Activated naive CD8-positive, alpha-beta T cell treated with anti-CD3 and anti-CD28 coated beads, Interleukin-2, amount 50 U/mL, for 24 hours (primary cell): ENCODE data around the gene LGALS12.
A peak's percentile ranks its signal among the peaks of the same experiment; 100 is the strongest.

ENCODE experiments used
- ATAC-seq: fragments of 150-1000 bp; cut with Tn5 transposase; one replicate; pipeline ENCODE4 v1.10.0; 2021
- DNase-seq: peaks from one replicate; pipeline ENCODE4 v3.0.0; 2021
- H3K27ac Mint-ChIP-seq: one replicate; pipeline ENCODE4 v1.8.0; 2021; ENCODE audit warnings: mild to moderate bottlenecking, mixed read lengths
- H3K27me3 Mint-ChIP-seq: one replicate; pipeline ENCODE4 v1.8.0; 2021; ENCODE audit warnings: mixed read lengths
- H3K36me3 Mint-ChIP-seq: one replicate; pipeline ENCODE4 v1.8.0; 2021; ENCODE audit warnings: low read depth, mixed read lengths
- H3K4me1 Mint-ChIP-seq: one replicate; pipeline ENCODE4 v1.8.0; 2021; ENCODE audit warnings: mixed read lengths
- H3K4me3 Mint-ChIP-seq: one replicate; pipeline ENCODE4 v1.8.0; 2021; ENCODE audit warnings: mild to moderate bottlenecking, moderate library complexity, mixed read lengths
- H3K9me3 Mint-ChIP-seq: one replicate; pipeline ENCODE4 v1.8.0; 2021; ENCODE audit warnings: mixed read lengths

The LGALS12 gene

GRCh38 chr11:63492441-63492840 is 13.4 kb upstream of the LGALS12 start:
- H3K9me3 Mint-ChIP-seq = no peaks in the 10 kb centered on the region
- H3K27ac Mint-ChIP-seq = no peak overlapping the region
- H3K27me3 Mint-ChIP-seq = peaks cover 45% of the 10 kb centered on the region
- ATAC-seq (no peak), DNase-seq (no peak)
- H3K4me3 Mint-ChIP-seq = no peak overlapping the region
- H3K4me1 Mint-ChIP-seq = peaks cover 13% of the 10 kb centered on the region
- H3K36me3 Mint-ChIP-seq = no peaks in the 10 kb centered on the region

GRCh38 chr11:63493127-63493526 is 12.8 kb upstream of the LGALS12 start:
- DNase-seq (no peak), ATAC-seq (no peak)
- Mint-ChIP-seq H3K4me3 (no peak overlapping the region), H3K27me3 (peaks cover 45% of the 10 kb centered on the region), H3K4me1 (peaks cover 13% of the 10 kb centered on the region), H3K9me3 (no peaks in the 10 kb centered on the region), H3K27ac (no peak overlapping the region), H3K36me3 (no peaks in the 10 kb centered on the region)

- DNase-seq = no peak
- no peak overlapping the region for H3K4me3 Mint-ChIP-seq
- peaks cover 44% of the 10 kb centered on the region for H3K27me3 Mint-ChIP-seq
- H3K36me3 Mint-ChIP-seq = peaks cover 3% of the 10 kb centered on the region
- ATAC-seq = no peak
- H3K27ac Mint-ChIP-seq = no peak overlapping the region
- peaks cover 5% of the 10 kb centered on the region for H3K9me3 Mint-ChIP-seq
- H3K4me1 Mint-ChIP-seq = peaks cover 13% of the 10 kb centered on the region
Measured at GRCh38 chr11:63494975-63495374, 10.9 kb upstream of the LGALS12 start.

- ATAC-seq (no peak), DNase-seq (no peak)
- Mint-ChIP-seq H3K27ac (no peak overlapping the region), H3K4me3 (no peak overlapping the region), H3K9me3 (peaks cover 14% of the 10 kb centered on the region), H3K36me3 (peaks cover 3% of the 10 kb centered on the region), H3K4me1 (no peaks in the 10 kb centered on the region), H3K27me3 (peaks cover 10% of the 10 kb centered on the region)
Measured at GRCh38 chr11:63499874-63500273, 6.0 kb upstream of the LGALS12 start.

GRCh38 chr11:63501236-63501635 is 4.6 kb upstream of the LGALS12 start:
- peaks cover 3% of the 10 kb centered on the region for H3K36me3 Mint-ChIP-seq
- H3K4me1 Mint-ChIP-seq = no peaks in the 10 kb centered on the region
- no peak overlapping the region for H3K4me3 Mint-ChIP-seq
- peaks cover 14% of the 10 kb centered on the region for H3K9me3 Mint-ChIP-seq
- no peak overlapping the region for H3K27ac Mint-ChIP-seq
- ATAC-seq (no peak), DNase-seq (no peak)
- H3K27me3 Mint-ChIP-seq = peaks cover 9% of the 10 kb centered on the region

GRCh38 chr11:63502252-63502820 is 3.5 kb upstream of the LGALS12 start:
- ATAC-seq (no peak), DNase-seq (no peak)
- peaks cover 3% of the 10 kb centered on the region for H3K36me3 Mint-ChIP-seq
- H3K27me3 Mint-ChIP-seq = peaks cover 3% of the 10 kb centered on the region
- peaks cover 14% of the 10 kb centered on the region for H3K9me3 Mint-ChIP-seq
- no peak overlapping the region for H3K4me3 Mint-ChIP-seq
- H3K27ac Mint-ChIP-seq = no peak overlapping the region
- H3K4me1 Mint-ChIP-seq = peaks cover under 1% of the 10 kb centered on the region

GRCh38 chr11:63503492-63503891 is 2.4 kb upstream of the LGALS12 start:
- Mint-ChIP-seq H3K9me3 (peaks cover 14% of the 10 kb centered on the region), H3K4me1 (peaks cover 2% of the 10 kb centered on the region), H3K36me3 (peaks cover 3% of the 10 kb centered on the region), H3K27ac (no peak overlapping the region), H3K4me3 (no peak overlapping the region), H3K27me3 (peaks cover 3% of the 10 kb centered on the region)
- ATAC-seq (no peak), DNase-seq (no peak)

- ATAC-seq (no peak), DNase-seq (no peak)
- Mint-ChIP-seq H3K36me3 (peaks cover 3% of the 10 kb centered on the region), H3K4me3 (no peak overlapping the region), H3K4me1 (peaks cover 2% of the 10 kb centered on the region), H3K27me3 (no peaks in the 10 kb centered on the region), H3K9me3 (peaks cover 14% of the 10 kb centered on the region), H3K27ac (no peak overlapping the region)
Measured at GRCh38 chr11:63504054-63504453, 1.8 kb upstream of the LGALS12 start.

GRCh38 chr11:63504933-63505586 is 824 bp upstream of the LGALS12 start:
- DNase-seq = no peak

GRCh38 chr11:63506876-63507275 is 992 bp downstream of the LGALS12 start:
- no peaks in the 10 kb centered on the region for H3K36me3 Mint-ChIP-seq
- H3K27ac Mint-ChIP-seq = no peak overlapping the region
- ATAC-seq (no peak), DNase-seq (no peak)
- H3K9me3 Mint-ChIP-seq = no peaks in the 10 kb centered on the region
- H3K27me3 Mint-ChIP-seq = no peaks in the 10 kb centered on the region
- H3K4me3 Mint-ChIP-seq = no peak overlapping the region
- peaks cover 2% of the 10 kb centered on the region for H3K4me1 Mint-ChIP-seq

More at GRCh38 chr11:63504933-63505586, 824 bp upstream of the LGALS12 start:
- Mint-ChIP-seq H3K9me3 (peaks cover 7% of the 10 kb centered on the region), H3K36me3 (no peaks in the 10 kb centered on the region), H3K27me3 (no peaks in the 10 kb centered on the region), H3K4me1 (peaks cover 2% of the 10 kb centered on the region), H3K4me3 (no peak overlapping the region), H3K27ac (no peak overlapping the region)
- ATAC-seq = no peak

GRCh38 chr11:63507511-63507910 is 1.6 kb downstream of the LGALS12 start:
- no peaks in the 10 kb centered on the region for H3K36me3 Mint-ChIP-seq
- no peaks in the 10 kb centered on the region for H3K9me3 Mint-ChIP-seq
- ATAC-seq = no peak
- DNase-seq = no peak
- peaks cover 2% of the 10 kb centered on the region for H3K4me1 Mint-ChIP-seq
- no peaks in the 10 kb centered on the region for H3K27me3 Mint-ChIP-seq
- H3K4me3 Mint-ChIP-seq = no peak overlapping the region
- H3K27ac Mint-ChIP-seq = peak overlapping the region; percentile 46

- no peak overlapping the region for H3K4me3 Mint-ChIP-seq
- H3K9me3 Mint-ChIP-seq = no peaks in the 10 kb centered on the region
- ATAC-seq = no peak
- no peaks in the 10 kb centered on the region for H3K36me3 Mint-ChIP-seq
- no peaks in the 10 kb centered on the region for H3K27me3 Mint-ChIP-seq
- peaks cover 2% of the 10 kb centered on the region for H3K4me1 Mint-ChIP-seq
- no peak for DNase-seq
- H3K27ac Mint-ChIP-seq = no peak overlapping the region
Measured at GRCh38 chr11:63508009-63508408, 2.1 kb downstream of the LGALS12 start.

GRCh38 chr11:63508745-63509144 is 2.9 kb downstream of the LGALS12 start:
- ATAC-seq = no peak
- H3K9me3 Mint-ChIP-seq = no peaks in the 10 kb centered on the region
- no peak overlapping the region for H3K27ac Mint-ChIP-seq

GRCh38 chr11:63510360-63511047 is 4.6 kb downstream of the LGALS12 start:
- Mint-ChIP-seq H3K4me3 (no peak overlapping the region), H3K36me3 (no peaks in the 10 kb centered on the region), H3K4me1 (peaks cover 2% of the 10 kb centered on the region), H3K27me3 (no peaks in the 10 kb centered on the region), H3K27ac (no peak overlapping the region), H3K9me3 (no peaks in the 10 kb centered on the region)
- ATAC-seq = no peak
- DNase-seq = no peak

More at GRCh38 chr11:63508745-63509144, 2.9 kb downstream of the LGALS12 start:
- peaks cover 2% of the 10 kb centered on the region for H3K4me1 Mint-ChIP-seq
- H3K36me3 Mint-ChIP-seq = no peaks in the 10 kb centered on the region
- H3K27me3 Mint-ChIP-seq = no peaks in the 10 kb centered on the region
- no peak overlapping the region for H3K4me3 Mint-ChIP-seq
- no peak for DNase-seq

GRCh38 chr11:63511048-63511748 is 5.3 kb downstream of the LGALS12 start:
- DNase-seq = no peak
- ATAC-seq = no peak
- H3K27me3 Mint-ChIP-seq = no peaks in the 10 kb centered on the region
- H3K4me3 Mint-ChIP-seq = no peak overlapping the region
- no peak overlapping the region for H3K27ac Mint-ChIP-seq
- no peaks in the 10 kb centered on the region for H3K9me3 Mint-ChIP-seq
- peaks cover 2% of the 10 kb centered on the region for H3K4me1 Mint-ChIP-seq
- no peaks in the 10 kb centered on the region for H3K36me3 Mint-ChIP-seq
